Breast epithelium (tissue), 3 donors: ENCODE results near the gene CAB39.

Experiments
- CTCF ChIP-seq, 3 donors: fragments of 450-650 bp; IDR thresholded peaks; one replicate each; pipeline ENCODE4 v1.5.1; 2016 to 2017; ENCODE audit warnings: antibody characterized with exemption in 3 of 3, mild to moderate bottlenecking in 3 of 3, moderate library complexity in 3 of 3
- POLR2A ChIP-seq: fragments of 450-650 bp; IDR thresholded peaks from one replicate; pipeline ENCODE4 v1.6.1; 2016; ENCODE audit warnings: antibody characterized with exemption, mild to moderate bottlenecking, moderate library complexity

DNA sequence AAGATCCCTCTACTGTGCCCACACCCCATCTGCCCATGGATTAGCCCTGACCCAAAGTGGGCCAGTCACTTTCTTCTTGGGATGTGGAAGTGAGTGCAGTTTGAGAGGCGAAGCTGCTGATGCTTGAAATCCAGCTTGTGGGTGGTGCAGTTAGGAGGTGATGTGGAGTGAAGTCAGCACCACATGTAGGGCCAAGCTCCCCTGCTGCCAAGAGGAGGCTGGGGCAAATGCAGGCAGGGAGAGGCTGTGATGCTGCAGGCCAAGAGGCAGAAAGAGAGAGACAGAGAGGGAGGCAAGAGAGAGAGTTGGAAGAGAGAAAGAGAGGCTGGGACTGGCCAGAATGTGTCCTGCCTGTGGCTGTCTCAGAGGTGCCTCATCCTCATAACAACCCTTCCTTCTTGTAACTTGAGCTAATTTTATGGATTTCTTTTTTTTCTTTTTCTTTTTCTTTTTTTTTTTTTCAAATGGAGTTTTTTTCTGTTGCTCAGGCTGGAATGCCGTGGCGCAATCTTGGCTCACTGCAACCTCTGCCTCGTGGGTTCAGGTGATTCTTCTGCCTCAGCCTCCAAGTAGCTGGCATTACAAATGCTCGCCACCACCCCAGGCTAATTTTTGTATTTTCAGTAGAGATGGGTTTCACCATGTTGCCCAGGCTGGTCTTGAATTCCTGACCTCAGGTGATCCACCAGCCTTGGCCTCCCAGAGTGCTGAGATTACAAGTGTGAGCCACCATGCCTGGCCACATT is 35.3 kb upstream of the CAB39 start:
- TF ChIP-seq CTCF (IDR thresholded peaks at IDR 0.05) = no peak
- TF ChIP-seq POLR2A = no peak
